ENCODE results near the gene STIP1.

GRCh38 chr11:64253481-64253880 lies 67.5 kb downstream of the STIP1 start:
- TF ChIP-seq POLR2A (IDR thresholded peaks at IDR 0.05) (no peak), CTCF (IDR thresholded peaks at IDR 0.05) (no peak)

Measured in tibial nerve (tissue), 3 donors.